GM12873 (cell line): ENCODE measurements around the gene RABEPK.

Experiments
- TF ChIP-seq, protein P1 (sequence below): IDR thresholded peaks from 2 replicates; pipeline ENCODE4 v1.5.1; 2012; ENCODE audit warnings: low read depth, mild to moderate bottlenecking, moderate library complexity, low read length, control low read depth; ENCODE audit not compliant: insufficient read depth; ENCODE audit errors: missing control alignments

RABEPK gene

DNA sequence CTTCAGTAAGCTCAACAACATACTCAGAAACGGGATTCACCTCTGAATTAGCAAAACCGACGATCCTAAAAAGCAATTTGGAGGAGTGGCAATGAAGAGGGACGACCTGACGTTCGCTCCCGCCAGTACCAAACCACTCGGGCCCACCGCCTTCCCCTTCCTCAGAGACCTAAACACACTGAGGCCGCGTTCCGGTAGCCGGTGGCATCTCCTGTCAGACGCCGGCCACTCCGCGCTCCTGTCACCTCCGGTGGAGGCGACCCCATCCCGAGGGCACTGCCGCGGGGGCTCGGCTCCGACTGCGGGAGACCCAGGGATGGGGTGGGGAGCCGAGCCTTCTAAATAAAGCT, 11.4 kb upstream of the RABEPK start:
- TF ChIP-seq, protein P1, sequence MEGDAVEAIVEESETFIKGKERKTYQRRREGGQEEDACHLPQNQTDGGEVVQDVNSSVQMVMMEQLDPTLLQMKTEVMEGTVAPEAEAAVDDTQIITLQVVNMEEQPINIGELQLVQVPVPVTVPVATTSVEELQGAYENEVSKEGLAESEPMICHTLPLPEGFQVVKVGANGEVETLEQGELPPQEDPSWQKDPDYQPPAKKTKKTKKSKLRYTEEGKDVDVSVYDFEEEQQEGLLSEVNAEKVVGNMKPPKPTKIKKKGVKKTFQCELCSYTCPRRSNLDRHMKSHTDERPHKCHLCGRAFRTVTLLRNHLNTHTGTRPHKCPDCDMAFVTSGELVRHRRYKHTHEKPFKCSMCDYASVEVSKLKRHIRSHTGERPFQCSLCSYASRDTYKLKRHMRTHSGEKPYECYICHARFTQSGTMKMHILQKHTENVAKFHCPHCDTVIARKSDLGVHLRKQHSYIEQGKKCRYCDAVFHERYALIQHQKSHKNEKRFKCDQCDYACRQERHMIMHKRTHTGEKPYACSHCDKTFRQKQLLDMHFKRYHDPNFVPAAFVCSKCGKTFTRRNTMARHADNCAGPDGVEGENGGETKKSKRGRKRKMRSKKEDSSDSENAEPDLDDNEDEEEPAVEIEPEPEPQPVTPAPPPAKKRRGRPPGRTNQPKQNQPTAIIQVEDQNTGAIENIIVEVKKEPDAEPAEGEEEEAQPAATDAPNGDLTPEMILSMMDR = no peak

DNA sequence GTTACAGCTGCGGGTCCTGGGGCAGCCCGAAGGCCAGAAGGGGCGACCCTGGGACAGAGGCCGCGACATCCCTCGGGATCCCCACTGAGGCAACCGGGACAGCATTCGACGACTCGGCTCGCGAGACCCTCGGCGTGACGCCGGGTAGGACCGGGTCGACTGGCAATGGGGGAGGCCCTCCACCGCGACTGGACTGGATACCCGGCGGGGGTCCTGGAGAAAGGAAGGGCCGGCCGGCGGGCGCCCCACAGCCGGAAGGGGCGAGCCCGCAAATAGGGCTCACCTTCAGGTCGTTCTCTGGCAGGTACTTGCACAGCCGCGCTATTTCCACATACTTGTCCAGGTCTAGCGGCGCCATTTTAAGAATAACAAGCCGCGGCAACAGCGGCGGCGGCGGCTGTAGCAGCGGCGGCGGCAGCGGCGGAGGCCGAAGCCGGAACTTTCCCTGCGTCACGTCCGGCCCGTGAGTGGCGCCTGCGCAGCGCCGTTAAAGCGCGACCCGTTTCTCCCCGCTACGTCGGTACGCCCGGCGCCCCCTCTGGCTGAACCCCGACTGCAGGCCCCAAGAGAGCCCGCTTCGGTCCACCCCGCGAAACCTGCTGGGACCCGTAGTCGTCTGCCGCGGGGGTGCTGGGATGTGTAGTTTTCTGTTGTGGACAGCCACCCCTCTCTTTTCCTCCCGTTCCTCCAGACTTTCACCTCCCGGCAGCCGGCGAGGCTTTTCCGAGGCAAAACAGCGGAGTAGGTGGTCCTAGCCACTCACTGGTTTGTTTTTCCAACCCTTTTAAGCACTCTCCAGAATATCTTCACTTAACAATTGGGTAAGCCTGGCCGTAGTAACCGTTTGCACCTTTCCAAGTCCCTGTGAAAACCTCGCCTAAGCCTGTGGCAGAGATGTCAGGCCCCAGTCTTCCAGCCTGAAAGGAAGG, 10.7 kb upstream of the RABEPK start, which contains the start of gene PPP6C:
Gene PPP6C, minus strand, starts transcription at position 443 of the 929 bp plus-strand sequence. Its CDS starts 85 bp downstream, at position 358.
- TF ChIP-seq, protein P1 = peak; percentile 68

DNA sequence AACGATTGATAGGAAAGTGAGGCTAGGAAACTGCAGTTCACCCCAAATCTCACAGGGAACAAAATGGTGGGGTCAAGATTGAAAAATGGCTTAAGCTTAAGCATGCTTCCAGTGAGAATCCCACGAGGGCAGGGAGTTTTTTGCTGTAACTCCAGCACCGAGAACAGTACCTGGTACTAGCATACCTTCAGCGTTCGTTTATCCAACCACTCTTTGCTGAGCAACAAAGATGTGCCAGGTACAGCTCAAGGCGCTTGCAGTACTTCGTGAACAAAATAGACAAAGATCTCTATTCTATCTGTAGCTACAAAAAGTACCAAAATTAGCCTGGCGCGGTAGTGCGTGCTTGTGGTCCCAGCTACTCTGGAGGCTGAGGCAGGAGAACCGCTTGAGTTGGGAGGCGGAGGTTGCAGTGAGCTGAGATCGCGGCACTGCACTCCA, 10.0 kb upstream of the RABEPK start:
- TF ChIP-seq, protein P1 = no peak

DNA sequence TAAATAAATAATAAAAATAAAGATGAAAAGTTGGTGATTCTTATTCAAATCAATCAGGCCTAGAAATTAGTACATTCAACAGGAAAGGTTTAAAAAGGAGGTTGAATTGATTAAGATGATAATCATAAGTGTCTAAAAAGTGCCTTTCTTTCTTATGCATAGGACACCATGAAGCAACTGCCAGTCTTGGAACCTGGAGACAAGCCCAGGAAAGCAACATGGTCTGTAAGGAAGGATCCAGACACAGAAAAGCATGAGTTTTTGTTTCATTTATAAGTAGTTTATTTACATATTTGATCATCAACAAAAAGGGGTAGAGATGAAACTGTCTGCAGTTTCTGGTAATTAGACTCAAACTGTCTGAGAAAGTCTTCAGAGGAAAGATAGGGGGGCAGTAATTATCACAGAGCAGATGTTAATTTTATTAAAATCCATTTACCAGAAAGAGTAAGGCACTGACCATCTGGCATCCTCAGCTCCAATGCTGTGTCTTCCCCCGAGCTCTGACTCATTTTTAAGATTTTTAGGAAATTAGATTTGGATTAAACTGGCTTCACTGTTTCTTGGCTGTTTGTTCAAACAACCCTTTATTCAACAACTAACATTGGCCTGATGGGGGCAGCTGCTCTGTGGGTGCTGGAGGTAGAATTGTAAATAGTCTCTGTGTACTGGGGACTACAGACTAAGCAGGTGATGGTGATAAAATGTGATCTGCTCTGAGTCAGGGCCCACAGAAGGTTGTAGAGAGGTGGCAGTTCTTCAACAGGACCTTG, 2.7 kb downstream of the RABEPK start:
- TF ChIP-seq, protein P1 = no peak

DNA sequence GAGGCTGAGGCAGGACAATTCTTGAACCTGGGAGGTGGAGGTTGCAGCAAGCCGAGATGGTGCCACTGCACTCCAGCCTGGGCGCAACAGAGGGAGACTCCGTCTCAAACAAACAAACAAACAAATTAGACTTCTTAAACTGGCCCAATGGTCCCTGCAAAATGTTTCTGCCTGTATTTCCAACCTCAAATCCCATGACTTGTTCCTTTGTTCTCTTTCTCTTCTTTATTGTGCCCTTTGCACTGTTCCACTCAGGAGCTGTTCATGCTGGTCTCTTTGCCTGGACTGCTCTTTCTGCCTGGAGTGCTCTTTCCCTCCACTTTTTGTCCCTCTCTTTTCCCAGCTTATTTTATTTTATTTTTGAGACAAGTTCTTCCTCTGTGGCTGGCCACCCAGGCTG, 4.1 kb downstream of the RABEPK start:
- TF ChIP-seq, protein P1 = no peak

DNA sequence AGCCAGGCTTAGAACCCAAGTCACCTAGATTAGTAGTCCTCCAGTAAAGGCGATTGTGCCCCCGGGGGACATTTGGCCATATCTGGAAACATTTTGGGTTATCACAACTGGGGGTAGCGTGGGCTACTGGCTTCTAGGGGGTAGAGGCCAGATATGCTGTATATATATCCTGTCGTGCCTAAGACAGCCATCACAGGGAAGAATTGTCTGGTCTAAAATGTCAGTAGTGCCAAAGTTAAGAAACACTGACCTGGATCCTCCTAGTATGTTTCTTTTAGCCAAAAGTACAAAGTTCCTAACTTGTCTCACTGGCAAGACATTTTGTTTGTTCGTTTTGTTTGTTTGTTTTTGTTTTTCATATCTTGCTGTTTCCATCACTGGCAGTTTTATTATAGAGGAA, 13.8 kb downstream of the RABEPK start:
- TF ChIP-seq, protein P1 = no peak

DNA sequence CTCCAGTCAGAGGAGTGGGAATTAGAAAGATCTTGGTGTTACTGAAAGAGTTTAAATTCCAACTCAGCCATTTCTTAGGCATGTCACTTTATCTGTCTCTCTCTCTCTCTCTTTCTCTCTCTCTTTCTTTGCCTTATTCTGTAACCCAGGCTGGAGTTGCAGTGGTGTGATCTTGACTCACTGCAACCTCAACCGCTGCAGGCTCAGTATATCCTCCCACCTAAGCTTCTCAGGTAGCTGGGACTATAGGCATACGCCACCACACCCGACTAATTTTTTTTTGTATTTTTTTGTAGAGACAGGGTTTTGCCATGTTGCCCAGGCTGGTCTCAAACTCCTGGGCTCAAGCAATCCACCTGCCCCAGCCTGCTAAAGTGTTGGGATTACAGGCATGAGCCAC, 18.3 kb downstream of the RABEPK start:
- TF ChIP-seq, protein P1 = no peak
